ENCODE results near the gene PLEKHA1. TPM values are rescaled to one million over a fixed set of nuclear protein-coding genes. Genes with fewer than 3 reads are reported as not detected.

Gene PLEKHA1
- total RNA-seq, 2 experiments from 2014 or later: 5.5 to 7.3 TPM

GRCh38 chr10:122427280-122427679, 52.8 kb downstream of the PLEKHA1 start:
- Histone ChIP-seq H3K9me3 (ENCODE audit: low read length) (no peaks in the 10 kb centered on the region), H3K4me2 (ENCODE audit: low read length) (no peak overlapping the region), H3K27ac (ENCODE audit: low read depth, low read length, poor library complexity, severe bottlenecking) (no peak overlapping the region), H4K20me1 (ENCODE audit: insufficient read depth, low read length) (no peaks in the 10 kb centered on the region), H3K36me3 (ENCODE audit: insufficient read depth, low read length) (no peaks in the 10 kb centered on the region), H3K79me2 (ENCODE audit: insufficient read depth, low read depth, low read length) (no peaks in the 10 kb centered on the region), H3K4me3 (ENCODE audit: low read depth, low read length, poor library complexity, severe bottlenecking) (no peak overlapping the region), H3K4me1 (ENCODE audit: insufficient read depth, low read length, poor library complexity, severe bottlenecking) (no peaks in the 10 kb centered on the region), H2AFZ (ENCODE audit: low read length) (no peak overlapping the region), H3K9me2 (ENCODE audit: insufficient read depth, low read length) (no peaks in the 10 kb centered on the region)
- intact Hi-C loops (cut with micrococcal nuclease; ENCODE audit: unreplicated experiment): no loop called here
- TF ChIP-seq CTCF (conservative IDR thresholded peaks at IDR 0.05; ENCODE audit: low read length) (no peak), EZH2phosphoT487 (IDR thresholded peaks at IDR 0.05; ENCODE audit: borderline replicate concordance, low read depth, low read length) (no peak)
- CTCF ChIA-PET (ENCODE audit: unreplicated experiment): no interaction called here
- POLR2A ChIA-PET: no interaction called here
- DNase-seq (ENCODE audit: low spot score): no peak
- BruUV-seq (replicated peaks): no TSS peak

GRCh38 chr10:122435212-122435827, 60.8 kb downstream of the PLEKHA1 start:
- Histone ChIP-seq H3K79me2 (ENCODE audit: insufficient read depth, low read depth, low read length) (no peaks in the 10 kb centered on the region), H2AFZ (ENCODE audit: low read length) (no peak overlapping the region), H3K4me2 (ENCODE audit: low read length) (no peak overlapping the region), H4K20me1 (ENCODE audit: insufficient read depth, low read length) (no peaks in the 10 kb centered on the region), H3K9me3 (ENCODE audit: low read length) (no peaks in the 10 kb centered on the region), H3K27ac (ENCODE audit: low read depth, low read length, poor library complexity, severe bottlenecking) (no peak overlapping the region), H3K36me3 (ENCODE audit: insufficient read depth, low read length) (no peaks in the 10 kb centered on the region), H3K4me1 (ENCODE audit: insufficient read depth, low read length, poor library complexity, severe bottlenecking) (no peaks in the 10 kb centered on the region), H3K4me3 (ENCODE audit: low read depth, low read length, poor library complexity, severe bottlenecking) (no peak overlapping the region), H3K9me2 (ENCODE audit: insufficient read depth, low read length) (no peaks in the 10 kb centered on the region)
- intact Hi-C loops (cut with micrococcal nuclease; ENCODE audit: unreplicated experiment): loop anchor here (1.0 kb wide), 2 partner anchors 93 to 137 kb away; no protein-coding TSS in a partner anchor
- no TSS peak for BruUV-seq (replicated peaks)
- DNase-seq (ENCODE audit: low spot score): peak; percentile 76
- ChIA-PET POLR2A (interaction anchor here (0.5 to 2.0 kb wide), 4 partner anchors 76 to 136 kb away, joined by 3 to 8 read pairs (median 4); no protein-coding TSS in a partner anchor), CTCF (ENCODE audit: unreplicated experiment) (interaction anchor here (0.7 to 2.0 kb wide), 3 partner anchors 91 to 136 kb away, joined by 3 to 15 read pairs (median 3); no protein-coding TSS in a partner anchor)
- TF ChIP-seq EZH2phosphoT487 (IDR thresholded peaks at IDR 0.05; ENCODE audit: borderline replicate concordance, low read depth, low read length): no peak
- peak; percentile 97 for TF ChIP-seq CTCF (conservative IDR thresholded peaks at IDR 0.05; ENCODE audit: low read length)

GRCh38 chr10:122441961-122442360, 67.5 kb downstream of the PLEKHA1 start:
- TF ChIP-seq EZH2phosphoT487 (IDR thresholded peaks at IDR 0.05; ENCODE audit: borderline replicate concordance, low read depth, low read length): no peak
- TF ChIP-seq CTCF (conservative IDR thresholded peaks at IDR 0.05; ENCODE audit: low read length): no peak
- H2AFZ ChIP-seq (ENCODE audit: low read length): no peak overlapping the region

More at GRCh38 chr10:122441961-122442360, 67.5 kb downstream of the PLEKHA1 start:
- no peak overlapping the region for H3K4me2 ChIP-seq (ENCODE audit: low read length)
- DNase-seq (ENCODE audit: low spot score): no peak
- ChIA-PET CTCF (ENCODE audit: unreplicated experiment) (no interaction called here), POLR2A (no interaction called here)
- no peaks in the 10 kb centered on the region for H4K20me1 ChIP-seq (ENCODE audit: insufficient read depth, low read length)
- no peaks in the 10 kb centered on the region for H3K9me2 ChIP-seq (ENCODE audit: insufficient read depth, low read length)
- intact Hi-C loops (cut with micrococcal nuclease; ENCODE audit: unreplicated experiment): loop anchor here (10.0 kb wide), 1 partner anchor 123 kb away; the partner anchor contains the start of gene DMBT1
- no peaks in the 10 kb centered on the region for H3K4me1 ChIP-seq (ENCODE audit: insufficient read depth, low read length, poor library complexity, severe bottlenecking)
- no peak overlapping the region for H3K27ac ChIP-seq (ENCODE audit: low read depth, low read length, poor library complexity, severe bottlenecking)
- H3K4me3 ChIP-seq (ENCODE audit: low read depth, low read length, poor library complexity, severe bottlenecking): no peak overlapping the region
- no TSS peak for BruUV-seq (replicated peaks)
- no peaks in the 10 kb centered on the region for H3K9me3 ChIP-seq (ENCODE audit: low read length)
- H3K36me3 ChIP-seq (ENCODE audit: insufficient read depth, low read length): no peaks in the 10 kb centered on the region
- H3K79me2 ChIP-seq (ENCODE audit: insufficient read depth, low read depth, low read length): no peaks in the 10 kb centered on the region

All from OCI-LY7 (cell line).